Fibroblast of skin of left biceps (primary cell): ENCODE results near the gene BPIFB2.

Source experiments
- DNase-seq, 2 experiments: peaks; one replicate each; pipeline ENCODE4 v3.0.0-alpha.2; 2013; ENCODE audit warnings: low read depth in 2 of 2

The BPIFB2 gene

GRCh38 chr20:33022694-33023438 is 15.4 kb downstream of the BPIFB2 start:
- DNase-seq: no peak

- DNase-seq: no peak
Measured at GRCh38 chr20:33023439-33024242, 16.1 kb downstream of the BPIFB2 start.

GRCh38 chr20:33024243-33024560 is 16.7 kb downstream of the BPIFB2 start:
- DNase-seq: no peak

- DNase-seq: no peak
Measured at GRCh38 chr20:33024609-33025317, 17.3 kb downstream of the BPIFB2 start.

- no peak for DNase-seq
Measured at GRCh38 chr20:33025318-33025876, 17.9 kb downstream of the BPIFB2 start.

GRCh38 chr20:33026072-33026778 is 18.7 kb downstream of the BPIFB2 start:
- DNase-seq: no peak

- no peak for DNase-seq
Measured at GRCh38 chr20:33026779-33027759, 19.6 kb downstream of the BPIFB2 start.

- no peak for DNase-seq
Measured at GRCh38 chr20:33027769-33028751, 20.6 kb downstream of the BPIFB2 start.

GRCh38 chr20:33028875-33029274 is 21.4 kb downstream of the BPIFB2 start:
- no peak for DNase-seq

- no peak for DNase-seq
Measured at GRCh38 chr20:33030076-33030475, 22.6 kb downstream of the BPIFB2 start.

- no peak for DNase-seq
Measured at GRCh38 chr20:33030569-33030968, 23.1 kb downstream of the BPIFB2 start.

GRCh38 chr20:33031531-33031930 is 24.0 kb downstream of the BPIFB2 start, which contains the start of gene BPIFB6:
Gene BPIFB6, plus strand, starts transcription at chr20:33031648. Its CDS starts 0 bp downstream, at chr20:33031648.
- DNase-seq: no peak

GRCh38 chr20:33032555-33032954 is 25.1 kb downstream of the BPIFB2 start:
- DNase-seq: no peak

GRCh38 chr20:33033381-33033780 is 25.9 kb downstream of the BPIFB2 start:
- DNase-seq: no peak

GRCh38 chr20:33034115-33034514 is 26.6 kb downstream of the BPIFB2 start:
- DNase-seq: no peak

GRCh38 chr20:33034901-33035492 is 27.5 kb downstream of the BPIFB2 start:
- DNase-seq: no peak

- no peak for DNase-seq
Measured at GRCh38 chr20:33037456-33037855, 30.0 kb downstream of the BPIFB2 start.

GRCh38 chr20:33038243-33038642 is 30.7 kb downstream of the BPIFB2 start:
- no peak for DNase-seq

GRCh38 chr20:33042430-33042829 is 34.9 kb downstream of the BPIFB2 start:
- DNase-seq: no peak
